ENCODE data around the gene TSPAN15. TPM values are rescaled to one million over a fixed set of nuclear protein-coding genes. Genes with fewer than 3 reads are reported as not detected.
"Not testable (repeated sequence)": the region's sequence is repeated elsewhere in the genome, so short reads cannot be mapped to it uniquely, and the experiment has no call there.

Gene TSPAN15
- total RNA-seq, 1 experiment from 2014 or later, result 108 TPM

- peaks cover 17% of the 10 kb centered on the region; the same call in 1 of the 2 replicates for H3F3A ChIP-seq (ENCODE audit: insufficient read depth, low read depth)
- no TSS peak for BruUV-seq (replicated peaks)
- no peak overlapping the region for H3K4me2 ChIP-seq
- no peak for TF ChIP-seq EZH2 (IDR thresholded peaks at IDR 0.05; ENCODE audit: low read depth)
- no peak for TF ChIP-seq CTCF (conservative IDR thresholded peaks at IDR 0.05)
- H3K4me3 ChIP-seq, result no peak overlapping the region
- ChIA-PET POLR2A (ENCODE audit: unreplicated experiment) (no interaction called here), CTCF (interaction anchor here (0.6 kb wide), 1 partner anchor 71 kb away, joined by 3 read pairs; no protein-coding TSS in a partner anchor)
- H3K4me1 ChIP-seq (replicated peaks; ENCODE audit: insufficient read depth), result no peaks in the 10 kb centered on the region
- no peaks in the 10 kb centered on the region for H3K27me3 ChIP-seq (ENCODE audit: insufficient read depth, low read depth)
- H3K9me3 ChIP-seq (ENCODE audit: insufficient read depth, low read depth), result no peaks in the 10 kb centered on the region
- no peaks in the 10 kb centered on the region for H3K9me2 ChIP-seq (ENCODE audit: insufficient read depth)
- intact Hi-C loops (cut with micrococcal nuclease; ENCODE audit: unreplicated experiment), result loop anchor here (10.0 kb wide), 1 partner anchor 397 kb away; no protein-coding TSS in a partner anchor
- no peak overlapping the region for H2AFZ ChIP-seq
- H4K20me1 ChIP-seq (ENCODE audit: insufficient read depth), result peaks cover 4% of the 10 kb centered on the region; the same call in 1 of the 2 replicates
- DNase-seq, result no peak
- H3K36me3 ChIP-seq (ENCODE audit: low read depth), result no peaks in the 10 kb centered on the region
- H3K79me2 ChIP-seq (ENCODE audit: low read depth), result no peaks in the 10 kb centered on the region
- H3K27ac ChIP-seq, result no peak overlapping the region
These were observed 66.1 kb downstream of the TSPAN15 start for GRCh38 chr10:69517271-69517848.

- POLR2A ChIA-PET (ENCODE audit: unreplicated experiment), result no interaction called here
- H3K4me3 ChIP-seq, result no peak overlapping the region
- H3K36me3 ChIP-seq (ENCODE audit: low read depth), result no peaks in the 10 kb centered on the region
- no peak for DNase-seq
- H2AFZ ChIP-seq, result no peak overlapping the region
- intact Hi-C loops (cut with micrococcal nuclease; ENCODE audit: unreplicated experiment), result no loop called here
- no peaks in the 10 kb centered on the region for H3F3A ChIP-seq (ENCODE audit: insufficient read depth, low read depth)
- no peaks in the 10 kb centered on the region for H3K9me3 ChIP-seq (ENCODE audit: insufficient read depth, low read depth)
- H3K27me3 ChIP-seq (ENCODE audit: insufficient read depth, low read depth), result peaks cover 9% of the 10 kb centered on the region; the same call in 1 of the 2 replicates
- no TSS peak for BruUV-seq (replicated peaks)
- H3K79me2 ChIP-seq (ENCODE audit: low read depth), result no peaks in the 10 kb centered on the region
- H3K4me1 ChIP-seq (replicated peaks; ENCODE audit: insufficient read depth), result no peaks in the 10 kb centered on the region
- TF ChIP-seq EZH2 (IDR thresholded peaks at IDR 0.05; ENCODE audit: low read depth) (no peak), CTCF (conservative IDR thresholded peaks at IDR 0.05) (no peak)
- no peaks in the 10 kb centered on the region for H4K20me1 ChIP-seq (ENCODE audit: insufficient read depth)
- CTCF ChIA-PET, result no interaction called here
- no peaks in the 10 kb centered on the region for H3K9me2 ChIP-seq (ENCODE audit: insufficient read depth)
- no peak overlapping the region for H3K4me2 ChIP-seq
- no peak overlapping the region for H3K27ac ChIP-seq
These were observed 76.7 kb downstream of the TSPAN15 start for GRCh38 chr10:69527961-69528360.

- H2AFZ ChIP-seq, result no peak overlapping the region
- intact Hi-C loops (cut with micrococcal nuclease; ENCODE audit: unreplicated experiment), result loop anchor here (2.0 kb wide), 1 partner anchor 15 kb away; no protein-coding TSS in a partner anchor
- no peaks in the 10 kb centered on the region for H4K20me1 ChIP-seq (ENCODE audit: insufficient read depth)
- ChIA-PET CTCF (no interaction called here), POLR2A (ENCODE audit: unreplicated experiment) (no interaction called here)
- H3K9me2 ChIP-seq (ENCODE audit: insufficient read depth), result no peaks in the 10 kb centered on the region
- no peaks in the 10 kb centered on the region for H3K36me3 ChIP-seq (ENCODE audit: low read depth)
- no peak overlapping the region for H3K27ac ChIP-seq
- no peaks in the 10 kb centered on the region for H3K79me2 ChIP-seq (ENCODE audit: low read depth)
- no peak overlapping the region for H3K4me3 ChIP-seq
- peaks cover 28% of the 10 kb centered on the region for H3K27me3 ChIP-seq (ENCODE audit: insufficient read depth, low read depth)
- H3K9me3 ChIP-seq (ENCODE audit: insufficient read depth, low read depth), result no peaks in the 10 kb centered on the region
- DNase-seq, result no peak
- no peaks in the 10 kb centered on the region for H3K4me1 ChIP-seq (replicated peaks; ENCODE audit: insufficient read depth)
- no peaks in the 10 kb centered on the region for H3F3A ChIP-seq (ENCODE audit: insufficient read depth, low read depth)
- TF ChIP-seq CTCF (conservative IDR thresholded peaks at IDR 0.05) (no peak), EZH2 (IDR thresholded peaks at IDR 0.05; ENCODE audit: low read depth) (no peak)
- BruUV-seq (replicated peaks), result no TSS peak
- H3K4me2 ChIP-seq, result no peak overlapping the region
These were observed 82.4 kb downstream of the TSPAN15 start for GRCh38 chr10:69533658-69534057.

- CTCF ChIA-PET; H3K9me2 ChIP-seq (ENCODE audit: insufficient read depth): not testable (repeated sequence)
These were observed 85.3 kb downstream of the TSPAN15 start for GRCh38 chr10:69536521-69536920.

More at GRCh38 chr10:69536521-69536920, 85.3 kb downstream of the TSPAN15 start:
- H3K36me3 ChIP-seq (ENCODE audit: low read depth); H2AFZ ChIP-seq; H3K4me2 ChIP-seq; POLR2A ChIA-PET (ENCODE audit: unreplicated experiment); BruUV-seq (replicated peaks); intact Hi-C loops (cut with micrococcal nuclease; ENCODE audit: unreplicated experiment); H3K4me1 ChIP-seq (replicated peaks; ENCODE audit: insufficient read depth); H3F3A ChIP-seq (ENCODE audit: insufficient read depth, low read depth); H3K4me3 ChIP-seq; H3K27ac ChIP-seq; H3K79me2 ChIP-seq (ENCODE audit: low read depth); H3K9me3 ChIP-seq (ENCODE audit: insufficient read depth, low read depth); DNase-seq; H4K20me1 ChIP-seq (ENCODE audit: insufficient read depth): not testable (repeated sequence)
- peaks cover 43% of the 10 kb centered on the region for H3K27me3 ChIP-seq (ENCODE audit: insufficient read depth, low read depth)
